GM18519 (cell line): ENCODE measurements around the gene SHB.

Experiments
- ATAC-seq: cut with Tn5 transposase; IDR thresholded peaks from one replicate; pipeline ENCODE4 v1.9.1; 2021; ENCODE audit warnings: mild to moderate bottlenecking, moderate library complexity; ENCODE audit not compliant: unreplicated experiment, low FRiP score

The SHB gene

DNA sequence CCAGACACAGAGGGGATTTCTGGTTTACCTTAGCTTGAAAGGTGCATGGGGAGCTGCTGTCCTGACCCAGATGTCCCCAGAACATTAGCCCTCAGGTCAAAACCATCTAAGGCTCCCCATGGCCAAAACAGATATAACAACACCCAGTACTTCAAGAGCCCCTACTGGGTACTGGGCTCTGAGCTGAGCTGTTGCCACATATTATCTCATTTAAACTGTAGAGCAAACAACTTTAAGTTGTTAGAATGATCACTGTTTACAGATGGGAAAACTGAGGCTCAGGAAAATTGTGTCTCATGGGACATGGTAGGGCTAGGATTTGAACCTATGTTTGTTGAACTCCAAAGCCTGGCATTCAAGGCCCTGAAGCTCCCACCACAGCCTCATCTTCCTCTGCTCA, 144.5 kb downstream of the SHB start:
- ATAC-seq = no peak

DNA sequence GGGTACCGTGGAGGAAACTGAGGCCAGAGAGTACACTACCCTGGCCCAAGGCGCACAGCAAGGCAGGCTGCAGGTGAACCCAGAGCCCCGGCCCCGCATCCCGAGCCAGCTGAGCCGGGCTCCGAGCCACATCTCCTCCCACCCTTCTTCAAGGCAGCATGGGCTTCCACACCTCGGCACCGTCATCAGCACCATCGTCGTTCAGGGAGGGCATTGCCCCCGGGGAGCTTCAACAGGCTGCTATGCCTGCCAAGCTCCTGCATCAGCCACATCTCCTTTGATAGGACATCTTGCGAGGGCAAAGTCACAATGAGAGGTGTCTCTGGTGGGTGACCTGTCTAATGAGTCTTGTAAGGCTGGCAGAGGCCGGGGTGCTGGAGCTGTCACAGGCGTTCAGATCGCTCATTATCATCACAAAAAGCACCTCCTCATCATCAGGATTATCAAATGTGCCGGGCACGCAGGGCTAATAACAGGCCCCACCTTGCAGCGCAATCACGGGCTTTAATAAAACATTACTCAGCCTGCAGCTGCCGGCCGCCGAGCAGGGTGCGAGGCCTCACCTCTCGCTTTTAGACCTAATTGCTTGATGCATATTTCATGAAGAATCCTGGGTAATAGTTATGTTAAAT, 145.1 kb downstream of the SHB start:
- no peak for ATAC-seq

DNA sequence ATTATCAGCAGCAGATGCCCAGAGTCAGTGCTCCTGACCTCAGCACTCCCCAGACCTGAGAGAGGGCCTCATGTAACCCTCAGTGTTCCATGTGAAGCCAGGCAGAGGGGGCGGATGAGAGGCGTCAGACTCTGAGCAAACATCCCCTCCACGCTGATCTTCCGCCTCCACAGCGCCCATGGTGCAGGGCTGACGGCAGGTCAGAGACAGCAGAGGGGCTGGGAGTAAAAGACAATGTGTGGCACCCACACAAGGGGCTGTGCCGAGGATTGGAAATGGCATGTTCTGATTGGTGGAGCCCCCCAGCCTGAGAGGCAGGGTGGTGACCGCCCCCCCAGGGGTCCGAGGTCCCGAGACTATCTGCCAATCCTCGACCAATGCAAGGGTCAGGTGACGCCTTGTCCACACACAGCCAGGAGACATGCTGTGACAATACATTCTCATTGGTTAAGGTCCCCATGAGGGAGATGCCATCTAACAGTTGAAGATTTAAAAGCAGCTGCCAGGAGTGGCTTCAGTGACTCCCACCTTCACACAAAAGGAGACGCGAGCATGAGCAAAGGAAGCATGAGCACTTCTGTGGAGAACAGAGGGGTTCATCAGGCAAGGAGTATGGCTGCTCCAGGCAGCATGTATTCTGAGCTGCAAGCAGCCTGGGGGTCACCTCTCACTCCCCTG, 145.8 kb downstream of the SHB start:
- ATAC-seq = no peak

DNA sequence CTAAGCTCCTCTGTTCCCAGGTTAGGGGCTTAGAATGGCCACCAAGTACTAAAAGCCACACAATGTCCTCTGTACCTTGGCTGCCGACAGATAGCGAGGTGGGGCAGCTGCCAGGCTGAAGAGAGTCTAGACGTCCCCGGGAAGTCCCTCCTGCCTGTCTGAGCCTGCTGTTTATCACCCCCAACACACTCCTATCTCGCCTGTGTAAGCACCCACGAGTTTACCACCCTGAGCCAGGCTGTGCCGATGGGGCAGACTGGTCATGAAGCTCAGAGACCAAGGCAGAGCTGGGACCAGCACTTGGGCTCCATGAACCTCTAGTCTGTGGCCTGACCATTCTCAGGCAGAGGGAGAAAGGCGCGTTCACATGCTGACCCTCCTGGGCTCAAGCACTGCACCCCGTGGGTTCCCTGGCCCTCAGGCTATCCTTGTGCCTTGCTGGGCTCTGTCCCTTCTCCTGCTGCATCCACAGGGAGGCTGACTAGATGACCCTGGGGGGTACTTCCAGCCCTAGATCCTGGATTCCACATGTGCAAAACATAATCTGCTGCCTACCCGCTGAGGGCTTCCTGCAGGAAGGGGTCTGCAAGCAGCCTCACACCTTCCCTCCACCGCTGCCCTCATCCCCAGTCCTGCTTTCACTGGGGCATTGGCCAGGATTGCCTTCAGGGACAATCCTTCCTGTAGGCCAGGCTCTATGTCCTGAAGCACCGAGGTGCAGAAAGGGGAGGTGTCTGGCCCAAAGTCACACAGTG, 146.5 kb downstream of the SHB start:
- no peak for ATAC-seq

DNA sequence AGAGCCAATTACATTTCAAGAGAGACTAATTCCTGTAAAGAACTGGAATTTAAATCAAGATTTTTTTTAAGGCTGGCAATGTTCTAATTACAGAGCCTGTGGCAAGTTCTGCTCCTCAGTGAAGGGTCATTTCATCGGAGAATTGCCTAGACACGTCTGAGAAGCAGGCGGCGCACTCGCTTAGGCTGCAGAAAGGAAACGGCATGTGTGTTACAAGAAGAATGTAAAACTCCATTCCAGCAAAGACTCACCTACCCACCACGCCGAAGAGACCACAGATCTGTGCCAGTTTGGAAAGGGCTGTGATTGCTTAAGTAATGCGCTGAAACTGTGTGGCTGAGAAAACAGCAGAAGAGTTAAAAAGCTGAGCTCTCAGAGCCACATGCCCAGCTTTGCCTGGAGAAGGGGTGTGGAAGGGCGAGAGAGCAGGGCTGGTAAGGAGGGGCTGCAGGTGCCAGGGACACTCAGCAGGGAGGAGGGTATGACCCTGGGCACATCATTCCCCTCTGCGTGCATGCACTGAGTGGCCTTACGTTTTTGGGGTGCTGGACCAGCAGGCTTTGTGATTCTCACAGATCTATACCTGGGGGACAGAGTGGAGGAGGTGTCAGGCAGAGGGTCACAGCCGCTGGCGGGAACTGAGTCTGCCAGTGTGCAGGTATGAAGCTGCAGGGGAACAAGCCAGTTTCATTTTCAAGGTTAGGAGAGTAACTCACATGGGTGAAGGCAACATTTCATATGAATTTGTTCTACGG, 147.3 kb downstream of the SHB start:
- ATAC-seq = no peak

DNA sequence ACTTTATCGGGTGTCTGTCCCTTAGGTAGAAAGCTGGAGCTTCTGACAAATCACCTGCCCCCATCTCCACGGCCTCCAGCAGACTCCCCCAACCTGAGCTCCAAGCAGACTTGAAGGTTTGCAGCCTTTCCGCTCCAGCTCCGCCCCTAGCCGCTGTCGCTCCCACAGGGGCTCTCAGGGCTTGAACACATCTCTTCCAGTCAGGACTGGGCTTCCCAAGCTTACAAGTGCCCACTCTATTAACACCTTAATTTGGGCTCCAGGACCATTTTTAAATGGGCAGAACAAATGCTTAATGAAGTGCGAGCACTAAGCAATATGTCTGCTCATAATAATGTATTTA, 147.9 kb downstream of the SHB start:
- no peak for ATAC-seq

DNA sequence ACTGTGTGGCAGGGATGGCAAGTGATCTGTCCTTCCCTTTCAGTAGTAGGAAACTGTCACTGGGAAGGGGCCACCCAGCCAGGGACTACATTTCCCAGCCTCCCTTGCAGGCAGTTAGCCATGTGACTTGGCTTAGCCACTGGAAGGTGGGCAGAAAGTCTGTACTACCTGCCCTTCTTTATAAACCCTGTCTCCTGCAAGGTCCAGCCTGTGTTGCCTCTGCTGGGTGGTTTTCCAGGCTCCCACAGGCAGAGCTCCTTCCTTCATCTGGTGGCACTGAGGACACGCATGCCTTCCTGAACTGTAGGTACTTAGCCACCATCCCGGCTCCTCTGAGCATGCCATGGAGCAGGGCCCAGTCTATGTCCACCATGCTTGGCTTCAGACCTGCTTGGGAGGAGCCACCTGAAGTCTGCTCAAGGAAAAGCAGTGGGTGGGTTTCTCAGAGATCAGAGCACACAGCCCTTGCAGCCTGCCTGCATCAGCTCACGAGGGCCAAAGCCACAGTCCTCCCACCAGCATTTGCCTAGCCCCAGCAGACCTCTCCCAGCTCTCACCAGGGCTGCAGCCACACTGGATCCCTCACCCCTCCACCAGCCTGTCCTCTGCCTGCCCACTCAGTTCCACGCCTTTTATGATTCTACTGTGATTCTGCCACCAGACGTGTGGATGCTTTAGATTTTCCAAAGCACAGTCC, 148.4 kb downstream of the SHB start:
- peak; percentile 67 for ATAC-seq

DNA sequence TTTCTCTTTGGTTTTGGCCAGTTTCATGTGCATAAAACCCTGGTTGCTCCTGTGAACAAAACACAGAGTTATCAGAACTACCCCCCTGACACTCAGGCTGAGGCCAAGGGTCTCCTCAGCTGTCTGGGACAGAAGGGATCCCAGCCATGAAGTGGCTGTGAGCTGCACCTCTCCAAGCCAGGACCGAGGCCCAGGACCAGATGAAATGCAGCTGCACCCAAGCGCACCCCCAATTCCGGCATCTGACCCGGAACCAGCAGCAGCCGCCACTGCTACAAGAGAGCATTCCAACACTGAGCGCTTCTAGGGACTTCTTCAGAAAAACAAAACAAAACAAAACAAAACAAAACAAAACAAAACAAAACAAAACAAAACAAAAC, 149.1 kb downstream of the SHB start:
- no peak for ATAC-seq

DNA sequence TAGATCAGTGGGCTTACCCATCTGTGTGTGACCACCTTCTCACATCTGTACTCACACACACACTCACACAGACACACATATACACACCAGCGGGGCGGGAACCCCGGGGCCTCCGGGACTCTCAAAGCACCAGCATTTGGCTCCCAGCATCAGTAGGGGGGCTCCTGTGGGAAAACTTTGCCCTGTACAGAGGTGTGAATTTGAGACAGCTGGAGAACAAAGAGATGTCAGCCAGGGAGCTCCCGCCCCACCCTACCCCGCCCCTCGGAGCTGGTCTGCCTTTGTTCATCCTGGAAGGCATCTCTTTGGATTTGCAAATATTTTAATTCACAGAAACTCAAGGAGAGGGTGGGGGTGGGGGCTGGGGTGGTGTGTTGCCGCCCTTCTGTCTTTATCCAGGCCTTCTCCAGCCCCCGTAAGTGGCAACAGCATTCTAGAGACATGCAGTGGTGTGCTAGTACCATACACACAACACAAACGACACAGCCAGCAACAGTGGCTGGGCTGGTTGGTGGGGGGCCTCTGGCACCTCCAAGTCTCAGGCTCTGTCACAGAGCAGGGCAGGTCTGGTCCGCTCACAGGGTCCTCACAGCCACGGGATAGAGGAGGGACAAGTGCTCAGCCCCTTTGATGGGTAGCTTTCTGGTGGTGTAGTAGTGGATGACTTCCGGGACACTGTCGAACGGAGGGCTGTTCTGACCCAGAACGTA, 149.6 kb downstream of the SHB start:
- ATAC-seq = no peak

DNA sequence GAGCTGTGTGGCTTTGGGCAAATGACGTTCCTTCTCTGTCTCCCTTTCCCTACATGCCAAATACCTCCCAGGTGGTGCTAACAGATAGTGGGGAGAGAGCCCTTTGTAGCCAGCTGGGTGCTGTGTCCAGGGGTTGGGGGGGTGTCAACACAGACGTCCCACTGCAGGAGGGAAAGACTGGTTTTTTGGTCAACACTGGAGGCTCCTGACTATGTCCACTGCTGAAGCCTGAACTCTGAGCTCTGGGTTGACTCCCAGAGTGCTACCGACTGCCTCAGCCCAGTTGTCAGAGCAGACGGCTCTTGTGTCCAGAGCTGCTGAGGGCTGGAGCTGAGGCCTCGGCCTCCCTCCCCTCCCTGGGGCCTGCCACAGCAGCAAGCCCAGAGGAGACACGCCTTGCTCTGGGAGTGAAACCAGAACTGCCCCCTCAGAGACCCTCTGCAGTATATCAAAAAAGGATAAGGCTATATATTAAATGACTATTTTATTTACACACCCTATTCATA, 150.3 kb downstream of the SHB start:
- ATAC-seq = no peak

DNA sequence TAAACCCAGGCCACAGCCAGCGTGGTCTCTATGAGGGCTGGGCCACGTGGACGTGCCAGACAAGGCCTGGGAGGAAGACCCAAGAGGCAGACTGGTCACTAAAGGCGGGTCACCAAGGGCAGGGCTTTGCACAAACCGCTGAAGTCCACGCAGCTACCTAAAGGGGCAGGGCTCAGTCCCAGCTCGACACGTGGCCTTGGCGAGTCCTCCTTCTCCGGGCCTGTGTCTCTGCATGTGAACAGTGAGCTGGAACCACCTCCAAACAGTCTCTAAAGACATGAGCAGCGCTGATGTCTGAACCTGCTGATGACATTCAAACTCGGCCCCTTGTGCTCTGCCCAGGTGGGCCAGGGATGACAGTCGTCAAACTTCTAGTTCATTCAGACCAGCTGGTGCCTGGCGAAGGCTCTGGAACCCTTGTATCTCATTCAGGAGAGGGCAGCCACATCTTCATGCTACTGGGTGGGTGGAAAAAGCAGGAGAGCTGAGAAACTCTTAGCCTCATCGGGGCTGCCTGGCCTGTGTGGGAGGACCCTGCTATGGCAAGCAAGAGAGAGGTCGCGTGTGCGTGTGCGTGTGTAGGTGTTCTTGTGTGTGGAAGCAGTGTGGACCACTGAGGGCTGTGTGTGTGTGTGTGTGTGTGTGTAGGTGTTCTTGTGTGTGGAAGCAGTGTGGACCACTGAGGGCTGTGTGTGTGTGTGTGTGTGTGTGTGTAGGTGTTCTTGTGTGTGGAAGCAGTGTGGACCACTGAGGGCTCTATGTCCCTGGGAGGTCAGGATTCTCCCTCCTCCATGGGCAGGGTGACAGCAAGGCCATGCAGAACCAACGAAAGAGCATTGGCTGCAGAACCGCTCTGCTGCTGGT, 151.0 kb downstream of the SHB start:
- ATAC-seq = no peak

DNA sequence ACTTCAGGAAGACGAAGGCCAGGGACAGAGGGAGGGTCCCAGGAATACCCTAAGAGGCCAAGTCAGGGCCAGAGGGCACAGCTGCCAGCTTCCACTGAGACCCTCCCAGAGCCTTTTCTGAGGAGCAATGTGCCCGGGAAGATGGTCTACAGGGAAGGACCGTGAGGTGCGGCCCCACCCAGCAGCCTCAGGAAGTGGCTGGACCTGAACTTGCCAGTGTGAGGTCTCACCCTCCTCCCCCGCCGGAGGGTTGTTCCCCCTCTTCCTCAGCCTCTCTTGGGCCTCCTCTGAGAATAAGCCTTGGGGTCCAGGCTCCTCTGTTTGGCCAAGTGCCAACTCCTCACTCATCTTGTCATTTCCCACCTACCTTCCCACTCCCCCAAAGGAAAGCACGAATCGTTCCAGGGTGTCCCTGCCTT, 151.7 kb downstream of the SHB start:
- ATAC-seq = no peak

DNA sequence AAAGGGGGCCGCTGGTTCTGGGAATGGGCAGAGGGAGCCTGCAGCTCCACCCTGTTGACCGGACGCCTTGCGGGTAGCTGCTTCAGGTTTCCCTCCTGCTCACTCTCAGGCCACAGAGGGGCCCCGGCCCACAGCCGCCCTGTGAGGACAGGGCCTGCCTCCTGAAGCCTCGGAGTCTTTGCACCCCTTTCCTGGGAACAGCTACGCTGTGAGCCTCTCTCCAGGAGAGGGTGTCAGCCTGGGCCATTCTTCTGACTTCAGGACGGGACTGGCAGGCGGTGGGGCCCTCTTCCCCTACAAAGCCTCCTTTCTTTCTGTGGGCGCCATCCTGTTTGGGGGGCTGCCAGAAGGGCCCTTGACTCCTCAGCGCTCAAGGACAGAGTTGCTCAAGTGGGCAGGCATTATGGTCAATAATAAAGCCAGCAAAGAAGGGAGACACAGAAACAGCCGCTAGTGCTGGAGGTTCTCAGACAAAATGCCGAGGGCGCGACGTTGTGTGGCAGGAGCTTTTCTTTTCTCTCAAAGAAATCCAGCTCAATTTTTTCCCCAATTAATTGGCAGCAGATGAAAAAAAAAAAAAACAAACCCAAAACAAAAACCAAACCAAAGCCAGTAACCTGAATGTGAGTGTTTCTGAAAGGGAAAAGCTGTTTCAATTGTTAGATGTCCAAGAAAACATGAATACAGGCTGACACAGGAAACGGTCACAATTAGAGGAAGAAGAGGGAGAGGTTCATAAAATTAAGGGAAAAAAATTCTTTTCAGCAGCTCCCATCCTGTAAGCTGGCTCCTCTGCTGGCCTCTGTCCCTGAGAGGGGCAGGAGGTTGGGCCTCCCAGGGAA, 152.3 kb downstream of the SHB start:
- no peak for ATAC-seq

DNA sequence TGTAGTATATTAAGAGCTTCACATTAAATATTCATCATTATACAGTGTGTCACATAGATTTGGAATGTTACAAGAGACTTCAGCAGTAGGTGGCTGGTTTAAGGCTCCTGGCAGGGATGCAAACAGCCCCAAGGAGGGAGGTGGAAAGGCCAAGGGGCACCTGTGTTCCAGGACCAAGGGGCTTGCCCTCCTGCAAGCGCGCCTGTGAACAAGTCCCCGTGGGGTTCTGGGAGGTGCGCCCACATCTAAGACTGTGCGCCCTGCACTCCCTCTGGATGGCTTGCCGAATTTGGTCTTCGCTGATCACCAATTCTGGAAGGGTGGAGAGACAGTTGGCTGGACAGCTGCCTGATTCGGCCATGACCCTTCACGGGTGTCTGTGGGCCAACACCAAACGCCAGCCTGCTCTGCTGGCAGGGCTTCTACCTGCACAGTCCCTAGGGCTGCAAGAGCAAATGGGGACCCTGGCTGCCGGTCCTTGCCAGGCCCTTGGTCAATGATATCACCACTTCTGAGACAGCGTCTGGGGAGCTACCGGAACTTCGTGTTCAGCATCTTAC, 153.0 kb downstream of the SHB start:
- ATAC-seq = no peak

DNA sequence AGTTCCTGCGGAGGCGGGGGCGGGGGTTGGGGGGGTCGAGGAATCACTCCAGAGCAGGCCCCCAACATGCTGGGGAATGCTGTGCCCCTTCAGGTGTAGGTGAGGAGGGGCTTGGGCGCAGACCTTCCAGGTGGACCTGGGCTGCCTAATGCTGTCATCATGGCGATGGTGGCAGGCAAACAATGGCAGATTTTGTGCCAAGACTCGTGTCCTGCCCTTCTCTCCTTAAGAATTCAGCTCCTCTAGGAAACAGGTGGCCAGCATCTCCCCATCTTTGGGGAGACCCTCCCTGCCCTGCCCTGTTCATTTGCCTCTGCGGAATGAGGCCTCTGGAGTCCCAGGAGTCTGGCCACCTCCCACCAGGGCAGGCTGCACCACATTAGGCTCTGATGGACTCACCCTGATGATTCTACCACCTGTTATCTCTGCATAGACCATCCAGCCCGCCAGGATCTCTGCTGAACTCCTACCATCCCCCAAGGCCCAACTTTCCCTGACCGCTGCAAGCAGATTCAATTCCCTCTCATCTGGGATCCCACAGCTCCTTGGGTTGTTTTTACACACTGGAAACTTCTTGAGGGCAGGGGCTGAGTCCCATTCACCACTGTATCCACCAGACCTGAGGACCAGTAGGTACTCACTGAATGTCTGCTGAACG, 154.2 kb downstream of the SHB start:
- no peak for ATAC-seq

DNA sequence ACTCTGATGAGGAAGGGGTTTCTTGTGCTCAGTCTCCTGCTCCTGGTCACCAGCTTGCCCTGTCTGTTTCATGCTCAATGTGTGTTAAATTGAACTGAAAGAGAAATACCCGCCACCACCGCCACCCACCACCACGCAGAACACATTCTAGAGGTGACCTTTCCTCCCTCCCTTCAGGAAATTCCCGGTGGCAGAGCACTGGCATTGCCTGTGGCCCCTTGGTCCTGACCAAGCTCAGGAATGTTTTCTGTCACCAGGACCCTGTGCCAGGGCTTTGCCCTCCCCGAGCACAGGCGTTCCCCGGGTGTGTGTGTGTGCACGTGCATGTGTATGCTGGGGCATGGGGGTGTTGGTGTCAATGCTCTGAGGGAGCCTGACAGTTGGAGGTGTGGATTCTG, 154.9 kb downstream of the SHB start:
- no peak for ATAC-seq

DNA sequence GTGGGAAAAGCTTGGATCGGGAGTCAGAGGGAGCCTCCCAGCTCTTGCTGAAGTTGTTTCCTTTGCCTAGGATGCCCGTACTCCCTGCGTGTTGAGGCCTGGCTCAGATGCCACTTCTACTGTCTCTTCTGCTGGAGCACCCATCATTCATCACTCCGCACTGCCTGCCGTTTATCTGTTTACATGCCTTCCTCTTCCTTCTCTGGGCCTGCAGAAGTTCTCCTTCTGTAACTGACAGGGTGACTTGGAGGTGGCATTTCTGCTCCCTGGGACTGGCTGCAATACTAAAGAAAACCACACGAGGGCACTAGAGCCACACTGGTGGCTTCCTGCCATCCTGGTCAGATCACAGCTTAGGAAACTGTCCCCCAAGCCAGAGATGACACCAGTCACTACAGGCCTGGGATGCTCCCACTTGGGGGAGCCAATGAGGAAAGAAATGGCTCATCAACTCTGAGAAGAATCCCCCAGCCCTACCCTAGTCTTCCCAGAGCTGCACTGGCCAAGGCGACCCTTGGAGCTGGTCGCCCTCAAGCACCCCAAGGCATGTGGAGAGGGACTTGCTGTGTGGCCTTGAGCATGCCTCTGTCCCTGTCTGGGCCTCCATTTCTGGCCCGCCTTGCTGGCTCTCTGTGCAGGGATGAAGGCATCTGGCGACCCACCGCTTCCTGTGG, 155.4 kb downstream of the SHB start:
- no peak for ATAC-seq
